Caki2 (cell line): ENCODE results near the gene USP46. TPM values are rescaled to one million over a fixed set of nuclear protein-coding genes. Genes with fewer than 3 reads are reported as not detected.

Experiments
- DNase-seq: peaks from one replicate; pipeline ENCODE4 v3.0.0-alpha.2; 2015; ENCODE audit warnings: low read depth
- in situ Hi-C: cut with HindIII; loops from 2 replicates; pipeline ENCODE4 v1.10.0; 2016; ENCODE audit warnings: low sequenced_read_pairs, low pct_unique_long_range_greater_than_20kb, mixed read lengths
- total RNA-seq: library from RNA; depleted of rRNA; stranded (reverse); fragments of >200 nt; shearing (Covaris generic); gene quantifications from 2 replicates; pipeline ENCODE4 v1.2.3, GENCODE V29; 2014; ENCODE audit warnings: low replicate concordance

Gene USP46
- total RNA-seq, 1 experiment from 2014 or later, result 3.9 TPM

GRCh38 chr4:52588771-52589591 is 70.1 kb downstream of the USP46 start:
- in situ Hi-C loops, result no loop called here
- no peak for DNase-seq

- peak; percentile 1 for DNase-seq
- in situ Hi-C loops, result no loop called here
Observed at GRCh38 chr4:52588097-52588496, 71.0 kb downstream of the USP46 start.

DNA sequence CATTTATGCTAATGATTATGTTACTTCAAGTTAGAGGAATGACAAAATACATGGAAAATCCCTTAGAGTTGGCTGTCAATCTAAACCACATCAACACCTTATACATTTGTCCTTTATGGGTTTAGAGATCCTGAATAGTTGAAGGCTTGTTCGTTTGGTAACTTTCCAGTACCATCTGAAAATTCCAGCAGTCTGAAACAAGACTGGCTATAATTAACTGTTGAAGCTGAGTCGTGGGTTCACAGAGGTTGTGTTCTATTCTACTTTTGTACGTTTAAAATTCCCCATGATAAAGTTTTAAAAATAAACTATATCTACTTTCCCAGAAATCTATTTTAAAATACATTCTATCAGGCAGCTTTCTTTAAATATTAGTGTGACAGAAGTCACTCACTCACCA is 73.0 kb downstream of the USP46 start:
- in situ Hi-C loops, result no loop called here
- DNase-seq, result no peak

- no peak for DNase-seq
- in situ Hi-C loops, result no loop called here
Observed at GRCh38 chr4:52585379-52585778, 73.7 kb downstream of the USP46 start.

- DNase-seq, result no peak
- in situ Hi-C loops, result no loop called here
Observed at GRCh38 chr4:52579602-52580272, 79.4 kb downstream of the USP46 start.

GRCh38 chr4:52578951-52579350 is 80.2 kb downstream of the USP46 start:
- in situ Hi-C loops, result no loop called here
- DNase-seq, result no peak

DNA sequence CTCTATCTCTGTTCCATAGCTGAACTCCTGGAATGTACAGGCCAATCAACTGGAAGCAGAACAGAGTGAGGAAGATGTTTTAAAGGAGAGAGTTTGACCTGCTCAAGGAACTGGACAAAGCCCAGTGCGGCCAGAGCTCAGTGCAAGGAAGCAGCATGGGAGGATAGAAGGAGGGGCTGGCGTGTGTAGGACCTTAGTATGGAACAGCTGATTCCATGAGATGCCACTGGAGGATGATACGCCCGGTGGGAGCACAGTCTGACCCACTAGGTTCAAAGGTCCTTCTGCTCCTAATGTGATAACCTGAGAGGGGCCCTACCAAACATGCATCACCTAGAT is 81.5 kb downstream of the USP46 start:
- in situ Hi-C loops, result no loop called here
- DNase-seq, result no peak

DNA sequence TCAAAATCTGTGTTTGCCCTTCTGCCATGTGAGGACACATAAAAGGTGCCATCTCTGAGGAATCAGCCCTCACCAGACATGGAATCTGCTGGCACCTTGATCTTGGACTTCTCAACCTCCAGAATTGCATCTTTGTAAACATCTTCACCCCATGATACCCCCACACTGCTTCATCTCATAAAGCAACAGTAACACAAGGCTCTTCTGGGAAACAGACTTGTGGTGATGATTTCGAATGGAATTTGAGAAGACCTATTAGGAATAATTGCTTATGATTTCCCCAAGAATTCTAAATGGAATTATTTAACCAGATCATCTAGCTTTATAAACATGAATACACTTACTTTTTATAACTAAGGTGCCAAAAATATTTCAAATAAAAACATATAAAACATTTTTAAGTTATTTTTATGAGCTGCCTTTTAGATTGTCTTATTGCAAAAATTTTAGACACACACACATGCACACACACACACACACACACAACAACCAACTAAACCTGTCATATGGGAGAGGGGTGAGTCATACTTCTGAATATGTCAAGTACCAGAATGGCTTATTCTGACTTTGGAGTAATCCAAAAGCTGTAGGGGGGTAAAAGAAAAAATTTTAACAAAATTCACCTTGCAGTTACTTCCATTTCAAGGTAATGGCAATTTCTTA is 82.0 kb downstream of the USP46 start:
- DNase-seq, result no peak

GRCh38 chr4:52576326-52576725 is 82.8 kb downstream of the USP46 start:
- in situ Hi-C loops, result no loop called here
- no peak for DNase-seq

More for the DNA sequence above, 82.0 kb downstream of the USP46 start:
- in situ Hi-C loops, result no loop called here

DNA sequence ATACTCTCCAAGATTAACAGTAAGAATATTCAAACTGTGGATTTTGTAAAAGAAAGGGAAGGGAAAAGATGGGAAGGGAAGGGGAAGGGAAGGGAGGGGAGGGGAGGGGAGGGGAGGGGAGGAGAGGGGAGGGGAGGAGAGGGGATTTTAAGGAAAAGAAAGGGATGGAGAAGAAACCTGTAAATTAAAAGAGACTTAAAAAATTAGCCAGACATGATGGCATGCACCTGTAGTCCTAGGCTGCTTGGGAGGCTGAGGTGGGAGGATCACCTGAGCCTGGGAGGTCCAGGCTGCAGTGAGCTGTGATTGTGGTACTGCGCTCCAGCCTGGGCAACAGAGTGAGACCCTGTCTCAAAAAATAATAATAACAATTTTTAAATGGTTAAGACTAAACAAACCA is 83.7 kb downstream of the USP46 start:
- no peak for DNase-seq
- in situ Hi-C loops, result no loop called here

DNA sequence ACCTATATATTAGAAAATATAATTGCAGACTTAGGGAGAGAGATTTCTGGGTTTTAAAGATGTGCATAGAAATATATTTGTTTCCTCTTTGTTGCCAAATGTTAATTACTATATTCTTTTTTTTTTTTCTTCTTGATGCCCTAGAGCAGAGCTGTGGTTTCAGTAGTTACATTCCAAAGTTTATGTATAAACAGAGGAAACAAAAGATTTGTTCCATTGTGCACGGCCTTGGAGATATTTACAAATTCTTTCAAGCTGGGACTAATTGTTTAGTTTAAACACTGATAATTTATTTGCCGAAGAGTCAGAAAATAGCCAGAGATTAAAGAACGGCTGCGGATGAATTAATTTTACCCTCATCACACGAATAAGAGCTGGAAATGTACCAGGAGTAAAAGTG is 85.1 kb downstream of the USP46 start:
- in situ Hi-C loops, result no loop called here
- DNase-seq, result no peak

GRCh38 chr4:52573551-52573950 is 85.5 kb downstream of the USP46 start:
- in situ Hi-C loops, result no loop called here
- no peak for DNase-seq

DNA sequence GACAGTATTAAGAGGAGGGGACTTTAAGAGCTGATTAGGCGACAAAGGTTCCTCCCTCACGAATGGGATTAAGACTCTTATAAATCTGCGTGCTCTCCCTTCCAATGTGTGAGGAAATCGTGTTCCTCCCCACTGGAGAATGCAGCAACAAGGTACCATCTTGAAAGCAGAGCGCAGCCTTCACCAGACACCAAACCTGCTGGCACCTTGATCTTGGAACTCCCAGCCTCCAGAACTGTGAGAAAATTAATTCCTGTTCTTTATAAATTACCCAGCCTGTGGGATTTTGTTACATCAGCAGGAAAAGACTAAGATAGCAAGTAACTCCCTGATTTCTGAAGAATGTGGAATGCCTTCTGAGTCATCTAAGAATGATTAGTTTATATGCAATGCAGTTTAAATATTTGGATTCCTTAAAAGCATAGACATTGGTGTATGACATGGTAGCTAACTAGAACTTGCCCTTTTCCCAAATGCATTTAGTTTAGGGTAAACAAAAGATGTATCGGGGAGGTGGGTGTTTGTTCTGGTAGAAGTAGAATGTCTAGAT is 86.1 kb downstream of the USP46 start:
- in situ Hi-C loops, result no loop called here
- DNase-seq, result no peak

DNA sequence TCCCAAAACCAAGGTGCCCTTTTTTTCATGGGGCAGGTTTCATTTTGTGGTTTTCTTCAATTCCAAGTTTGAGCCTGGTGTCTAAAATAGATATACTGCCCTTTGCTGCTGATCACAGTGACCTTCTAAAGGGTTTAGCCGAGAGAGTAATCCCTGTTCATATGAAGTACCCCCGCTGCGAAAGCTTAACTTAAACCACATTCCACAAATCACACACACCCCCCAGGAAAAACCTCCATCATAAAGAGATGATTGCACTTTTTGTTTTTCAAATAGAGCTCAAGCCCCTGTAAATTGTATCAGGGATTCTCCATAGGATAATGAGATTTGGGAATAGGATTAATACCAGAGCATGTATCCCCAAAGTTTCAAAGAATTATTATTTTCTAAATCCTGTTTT is 90.8 kb downstream of the USP46 start:
- DNase-seq, result no peak
- in situ Hi-C loops, result no loop called here

DNA sequence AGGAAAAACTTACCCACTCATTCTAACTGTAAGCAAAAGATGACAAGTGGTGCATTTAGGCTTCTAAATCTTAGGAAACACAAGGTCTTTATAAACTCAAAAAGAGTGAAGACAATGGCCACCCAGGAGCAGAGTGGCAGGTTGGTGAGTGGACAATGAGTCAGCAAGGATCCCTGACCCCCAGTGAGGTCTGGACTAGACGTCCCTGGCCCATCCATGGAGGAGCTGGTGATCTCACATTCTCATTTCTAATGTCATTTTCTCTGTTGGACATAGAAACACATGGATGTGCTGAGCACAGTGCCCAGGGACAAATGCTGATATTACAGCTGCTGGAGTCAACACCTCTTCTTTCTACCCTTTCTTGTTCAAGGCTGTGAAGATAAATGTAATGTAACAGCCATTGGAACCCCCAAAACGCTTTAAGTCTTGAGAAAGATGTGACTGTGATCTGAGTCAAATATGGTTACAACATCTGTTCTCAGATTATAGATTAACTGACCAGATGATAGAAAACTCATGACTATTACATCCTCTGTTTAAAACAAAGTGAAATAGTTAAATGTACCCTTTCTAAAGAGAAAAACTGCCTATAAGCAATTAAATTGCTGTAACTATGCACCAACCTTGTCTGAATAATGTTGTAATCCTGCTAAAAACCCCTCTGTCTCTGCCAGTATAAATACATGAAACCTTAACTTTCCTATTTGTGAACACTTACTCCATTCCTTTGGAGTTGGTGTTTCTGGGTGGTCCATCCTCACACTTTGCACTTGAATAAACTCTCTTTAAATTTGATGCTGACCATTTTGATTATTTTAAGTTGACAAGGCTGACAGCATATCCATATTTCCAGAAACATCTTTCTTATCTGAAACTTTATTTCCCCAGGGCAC is 92.7 kb downstream of the USP46 start:
- in situ Hi-C loops, result no loop called here
- DNase-seq, result no peak

GRCh38 chr4:52560844-52561280 is 98.2 kb downstream of the USP46 start:
- no peak for DNase-seq
- in situ Hi-C loops, result no loop called here

- in situ Hi-C loops, result no loop called here
Observed at GRCh38 chr4:52555356-52555716, 103.8 kb downstream of the USP46 start.

GRCh38 chr4:52554612-52555355 is 104.3 kb downstream of the USP46 start:
- no peak for DNase-seq
- in situ Hi-C loops, result no loop called here

More at GRCh38 chr4:52555356-52555716, 103.8 kb downstream of the USP46 start:
- no peak for DNase-seq
